ENCODE measurements around the gene SLC51A.

GRCh38 chr3:196232882-196233251 is 16.5 kb downstream of the SLC51A start:
- TF ChIP-seq ELF4 (CRISPR knock-in tag; IDR thresholded peaks at IDR 0.05) = no peak
- TF ChIP-seq ZNF408 (CRISPR knock-in tag; IDR thresholded peaks at IDR 0.05; ENCODE audit: low read depth) = no peak
- TF ChIP-seq TAF15 (IDR thresholded peaks at IDR 0.05; ENCODE audit: low read depth, low read length) = no peak
- TF ChIP-seq, protein P1, sequence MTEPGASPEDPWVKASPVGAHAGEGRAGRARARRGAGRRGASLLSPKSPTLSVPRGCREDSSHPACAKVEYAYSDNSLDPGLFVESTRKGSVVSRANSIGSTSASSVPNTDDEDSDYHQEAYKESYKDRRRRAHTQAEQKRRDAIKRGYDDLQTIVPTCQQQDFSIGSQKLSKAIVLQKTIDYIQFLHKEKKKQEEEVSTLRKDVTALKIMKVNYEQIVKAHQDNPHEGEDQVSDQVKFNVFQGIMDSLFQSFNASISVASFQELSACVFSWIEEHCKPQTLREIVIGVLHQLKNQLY (CRISPR knock-in tag; conservative IDR thresholded peaks at IDR 0.05) = no peak
- TF ChIP-seq ZNF384 (IDR thresholded peaks at IDR 0.05; ENCODE audit: low read depth, low read length) = no peak
- TF ChIP-seq ATF3 (IDR thresholded peaks at IDR 0.05) = no peak
- TF ChIP-seq ATF3 (CRISPR knock-in tag; conservative IDR thresholded peaks at IDR 0.05) = no peak
- TF ChIP-seq POLR2AphosphoS5 (IDR thresholded peaks at IDR 0.05; ENCODE audit: control insufficient read depth, insufficient read depth, low read depth, low read length) = no peak
- TF ChIP-seq, protein P2, sequence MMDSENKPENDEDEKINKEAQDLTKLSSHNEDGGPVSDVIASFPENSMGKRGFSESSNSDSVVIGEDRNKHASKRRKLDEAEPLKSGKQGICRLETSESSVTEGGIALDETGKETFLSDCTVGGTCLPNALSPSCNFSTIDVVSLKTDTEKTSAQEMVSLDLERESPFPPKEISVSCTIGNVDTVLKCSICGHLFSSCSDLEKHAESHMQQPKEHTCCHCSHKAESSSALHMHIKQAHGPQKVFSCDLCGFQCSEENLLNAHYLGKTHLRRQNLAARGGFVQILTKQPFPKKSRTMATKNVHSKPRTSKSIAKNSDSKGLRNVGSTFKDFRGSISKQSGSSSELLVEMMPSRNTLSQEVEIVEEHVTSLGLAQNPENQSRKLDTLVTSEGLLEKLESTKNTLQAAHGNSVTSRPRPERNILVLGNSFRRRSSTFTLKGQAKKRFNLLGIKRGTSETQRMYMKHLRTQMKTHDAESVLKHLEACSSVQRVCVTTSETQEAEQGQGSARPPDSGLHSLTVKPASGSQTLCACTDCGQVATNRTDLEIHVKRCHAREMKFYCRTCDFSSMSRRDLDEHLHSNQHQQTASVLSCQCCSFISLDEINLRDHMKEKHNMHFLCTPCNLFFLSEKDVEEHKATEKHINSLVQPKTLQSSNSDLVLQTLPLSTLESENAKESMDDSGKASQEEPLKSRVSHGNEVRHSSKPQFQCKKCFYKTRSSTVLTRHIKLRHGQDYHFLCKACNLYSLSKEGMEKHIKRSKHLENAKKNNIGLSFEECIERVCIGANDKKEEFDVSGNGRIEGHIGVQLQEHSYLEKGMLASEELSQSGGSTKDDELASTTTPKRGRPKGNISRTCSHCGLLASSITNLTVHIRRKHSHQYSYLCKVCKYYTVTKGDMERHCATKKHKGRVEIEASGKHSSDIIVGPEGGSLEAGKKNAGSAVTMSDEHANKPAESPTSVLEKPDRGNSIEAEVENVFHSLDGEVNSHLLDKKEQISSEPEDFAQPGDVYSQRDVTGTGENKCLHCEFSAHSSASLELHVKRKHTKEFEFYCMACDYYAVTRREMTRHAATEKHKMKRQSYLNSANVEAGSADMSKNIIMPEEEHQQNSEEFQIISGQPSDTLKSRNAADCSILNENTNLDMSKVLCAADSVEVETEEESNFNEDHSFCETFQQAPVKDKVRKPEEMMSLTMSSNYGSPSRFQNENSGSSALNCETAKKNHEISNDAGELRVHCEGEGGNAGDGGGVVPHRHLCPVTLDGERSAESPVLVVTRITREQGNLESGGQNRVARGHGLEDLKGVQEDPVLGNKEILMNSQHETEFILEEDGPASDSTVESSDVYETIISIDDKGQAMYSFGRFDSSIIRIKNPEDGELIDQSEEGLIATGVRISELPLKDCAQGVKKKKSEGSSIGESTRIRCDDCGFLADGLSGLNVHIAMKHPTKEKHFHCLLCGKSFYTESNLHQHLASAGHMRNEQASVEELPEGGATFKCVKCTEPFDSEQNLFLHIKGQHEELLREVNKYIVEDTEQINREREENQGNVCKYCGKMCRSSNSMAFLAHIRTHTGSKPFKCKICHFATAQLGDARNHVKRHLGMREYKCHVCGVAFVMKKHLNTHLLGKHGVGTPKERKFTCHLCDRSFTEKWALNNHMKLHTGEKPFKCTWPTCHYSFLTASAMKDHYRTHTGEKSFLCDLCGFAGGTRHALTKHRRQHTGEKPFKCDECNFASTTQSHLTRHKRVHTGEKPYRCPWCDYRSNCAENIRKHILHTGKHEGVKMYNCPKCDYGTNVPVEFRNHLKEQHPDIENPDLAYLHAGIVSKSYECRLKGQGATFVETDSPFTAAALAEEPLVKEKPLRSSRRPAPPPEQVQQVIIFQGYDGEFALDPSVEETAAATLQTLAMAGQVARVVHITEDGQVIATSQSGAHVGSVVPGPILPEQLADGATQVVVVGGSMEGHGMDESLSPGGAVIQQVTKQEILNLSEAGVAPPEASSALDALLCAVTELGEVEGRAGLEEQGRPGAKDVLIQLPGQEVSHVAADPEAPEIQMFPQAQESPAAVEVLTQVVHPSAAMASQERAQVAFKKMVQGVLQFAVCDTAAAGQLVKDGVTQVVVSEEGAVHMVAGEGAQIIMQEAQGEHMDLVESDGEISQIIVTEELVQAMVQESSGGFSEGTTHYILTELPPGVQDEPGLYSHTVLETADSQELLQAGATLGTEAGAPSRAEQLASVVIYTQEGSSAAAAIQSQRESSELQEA (IDR thresholded peaks at IDR 0.05; ENCODE audit: low read depth) = no peak
- no peak for TF ChIP-seq ZNF766 (CRISPR knock-in tag; conservative IDR thresholded peaks at IDR 0.05)

Data from K562 (cell line).